ENCODE data around the gene SELENOF.

DNA sequence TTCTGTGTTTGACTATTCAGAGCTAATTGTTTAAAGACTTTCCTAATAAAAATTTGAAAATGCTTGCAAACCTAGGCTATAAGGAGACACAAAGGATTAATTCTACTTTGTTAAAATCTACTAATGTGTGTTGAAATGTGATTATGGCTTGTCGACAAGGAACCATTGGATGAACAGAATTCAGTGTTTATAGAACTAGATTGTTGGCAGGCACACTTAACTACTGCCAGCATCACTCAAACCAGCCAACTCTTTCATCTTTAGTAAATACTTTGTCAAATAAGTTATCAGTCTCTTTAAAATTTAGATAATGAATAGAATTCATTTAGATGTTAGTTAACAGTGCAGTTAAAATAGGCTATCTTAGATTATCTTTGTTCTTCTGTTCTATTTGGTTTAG, 28.1 kb upstream of the SELENOF start:
- TF ChIP-seq, protein P1, sequence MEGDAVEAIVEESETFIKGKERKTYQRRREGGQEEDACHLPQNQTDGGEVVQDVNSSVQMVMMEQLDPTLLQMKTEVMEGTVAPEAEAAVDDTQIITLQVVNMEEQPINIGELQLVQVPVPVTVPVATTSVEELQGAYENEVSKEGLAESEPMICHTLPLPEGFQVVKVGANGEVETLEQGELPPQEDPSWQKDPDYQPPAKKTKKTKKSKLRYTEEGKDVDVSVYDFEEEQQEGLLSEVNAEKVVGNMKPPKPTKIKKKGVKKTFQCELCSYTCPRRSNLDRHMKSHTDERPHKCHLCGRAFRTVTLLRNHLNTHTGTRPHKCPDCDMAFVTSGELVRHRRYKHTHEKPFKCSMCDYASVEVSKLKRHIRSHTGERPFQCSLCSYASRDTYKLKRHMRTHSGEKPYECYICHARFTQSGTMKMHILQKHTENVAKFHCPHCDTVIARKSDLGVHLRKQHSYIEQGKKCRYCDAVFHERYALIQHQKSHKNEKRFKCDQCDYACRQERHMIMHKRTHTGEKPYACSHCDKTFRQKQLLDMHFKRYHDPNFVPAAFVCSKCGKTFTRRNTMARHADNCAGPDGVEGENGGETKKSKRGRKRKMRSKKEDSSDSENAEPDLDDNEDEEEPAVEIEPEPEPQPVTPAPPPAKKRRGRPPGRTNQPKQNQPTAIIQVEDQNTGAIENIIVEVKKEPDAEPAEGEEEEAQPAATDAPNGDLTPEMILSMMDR (IDR thresholded peaks at IDR 0.05; ENCODE audit: low read length), result no peak
- TF ChIP-seq EZH2 (IDR thresholded peaks at IDR 0.05; ENCODE audit: borderline replicate concordance, low read length), result no peak

Measured in OCI-LY1 (cell line).